Measurements from ENCODE around the gene MLIP.

The MLIP gene

DNA sequence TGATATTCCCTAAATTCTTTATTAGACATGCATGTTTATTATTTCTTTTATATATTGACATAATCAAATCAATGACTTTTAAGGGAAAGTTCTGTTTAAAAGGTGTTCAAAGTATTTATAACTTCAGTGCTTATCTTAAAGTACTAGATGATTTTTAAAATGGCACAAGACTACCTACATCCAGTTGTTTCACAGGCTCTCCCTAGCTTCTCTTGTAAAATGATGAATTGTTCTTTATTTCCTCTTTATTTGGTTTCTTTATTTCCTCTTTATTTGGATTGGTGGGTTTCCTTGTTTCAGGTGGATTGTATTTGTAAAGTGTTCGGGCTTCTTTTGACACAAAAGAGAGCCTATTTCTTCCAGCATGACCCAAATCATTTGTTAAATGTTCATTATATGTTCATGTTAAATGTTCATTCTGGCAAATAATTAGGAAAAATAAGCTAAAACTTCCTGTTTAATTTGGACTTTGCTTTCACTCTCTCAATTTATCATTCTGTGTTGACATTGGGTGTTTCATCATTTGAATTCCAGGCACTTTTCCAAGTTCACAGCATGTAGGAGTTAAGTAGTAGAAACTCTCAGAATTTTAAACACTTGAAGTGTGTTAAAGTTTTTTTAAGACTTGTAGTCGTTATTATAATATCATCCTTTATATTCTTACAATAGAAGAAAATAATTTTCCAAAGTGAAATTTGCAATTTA lies 24.6 kb downstream of the MLIP start:
- no peak for DNase-seq (ENCODE audit: low spot score)
- Histone ChIP-seq H3K27ac (no peak overlapping the region), H3K4me3 (no peak overlapping the region)
- TF ChIP-seq, protein P1, sequence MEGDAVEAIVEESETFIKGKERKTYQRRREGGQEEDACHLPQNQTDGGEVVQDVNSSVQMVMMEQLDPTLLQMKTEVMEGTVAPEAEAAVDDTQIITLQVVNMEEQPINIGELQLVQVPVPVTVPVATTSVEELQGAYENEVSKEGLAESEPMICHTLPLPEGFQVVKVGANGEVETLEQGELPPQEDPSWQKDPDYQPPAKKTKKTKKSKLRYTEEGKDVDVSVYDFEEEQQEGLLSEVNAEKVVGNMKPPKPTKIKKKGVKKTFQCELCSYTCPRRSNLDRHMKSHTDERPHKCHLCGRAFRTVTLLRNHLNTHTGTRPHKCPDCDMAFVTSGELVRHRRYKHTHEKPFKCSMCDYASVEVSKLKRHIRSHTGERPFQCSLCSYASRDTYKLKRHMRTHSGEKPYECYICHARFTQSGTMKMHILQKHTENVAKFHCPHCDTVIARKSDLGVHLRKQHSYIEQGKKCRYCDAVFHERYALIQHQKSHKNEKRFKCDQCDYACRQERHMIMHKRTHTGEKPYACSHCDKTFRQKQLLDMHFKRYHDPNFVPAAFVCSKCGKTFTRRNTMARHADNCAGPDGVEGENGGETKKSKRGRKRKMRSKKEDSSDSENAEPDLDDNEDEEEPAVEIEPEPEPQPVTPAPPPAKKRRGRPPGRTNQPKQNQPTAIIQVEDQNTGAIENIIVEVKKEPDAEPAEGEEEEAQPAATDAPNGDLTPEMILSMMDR (IDR thresholded peaks at IDR 0.05): no peak

DNA sequence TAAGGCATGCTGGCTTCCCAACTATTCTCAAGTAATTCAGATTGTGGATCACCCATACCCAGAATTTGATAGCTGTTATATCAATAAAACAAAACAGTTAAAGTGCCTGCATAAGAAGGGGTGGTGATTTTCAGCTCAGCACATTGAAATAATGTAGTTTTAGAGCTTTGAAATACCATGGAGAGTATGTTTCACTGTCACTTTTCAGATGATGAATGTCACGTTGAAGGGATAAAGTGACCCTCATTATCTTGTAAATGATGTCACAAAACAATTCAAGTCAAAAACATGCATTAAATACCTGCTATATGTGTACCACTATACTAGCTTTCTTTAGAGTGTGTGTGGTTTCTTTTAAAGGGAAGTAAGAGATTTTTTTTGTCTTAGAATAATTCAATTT lies 27.6 kb downstream of the MLIP start:
- Histone ChIP-seq H3K4me3 (no peak overlapping the region), H3K27ac (no peak overlapping the region)
- TF ChIP-seq, protein P1 (IDR thresholded peaks at IDR 0.05): no peak
- DNase-seq (ENCODE audit: low spot score): no peak

DNA sequence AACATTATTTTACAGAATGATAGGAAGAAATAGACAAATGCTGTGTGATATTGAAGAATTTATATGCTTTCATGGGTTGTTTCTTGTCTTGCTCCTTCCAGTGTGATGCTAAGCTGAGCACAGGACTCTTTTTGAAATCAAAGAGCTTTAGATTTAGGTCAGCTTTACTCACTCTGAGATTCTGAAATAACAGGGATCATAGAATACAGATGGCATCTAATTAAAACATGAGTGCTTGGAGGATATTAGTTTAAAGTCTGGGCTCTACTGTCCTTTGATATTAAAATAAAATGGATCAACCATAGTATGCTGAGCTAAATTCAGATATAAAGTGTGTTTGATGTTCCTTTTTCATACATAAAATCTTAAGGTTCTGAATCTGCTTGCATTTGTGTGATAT lies 29.6 kb downstream of the MLIP start:
- no peak for DNase-seq (ENCODE audit: low spot score)
- H3K27ac ChIP-seq: no peak overlapping the region
- TF ChIP-seq, protein P1 (IDR thresholded peaks at IDR 0.05): no peak
- no peak overlapping the region for H3K4me3 ChIP-seq

DNA sequence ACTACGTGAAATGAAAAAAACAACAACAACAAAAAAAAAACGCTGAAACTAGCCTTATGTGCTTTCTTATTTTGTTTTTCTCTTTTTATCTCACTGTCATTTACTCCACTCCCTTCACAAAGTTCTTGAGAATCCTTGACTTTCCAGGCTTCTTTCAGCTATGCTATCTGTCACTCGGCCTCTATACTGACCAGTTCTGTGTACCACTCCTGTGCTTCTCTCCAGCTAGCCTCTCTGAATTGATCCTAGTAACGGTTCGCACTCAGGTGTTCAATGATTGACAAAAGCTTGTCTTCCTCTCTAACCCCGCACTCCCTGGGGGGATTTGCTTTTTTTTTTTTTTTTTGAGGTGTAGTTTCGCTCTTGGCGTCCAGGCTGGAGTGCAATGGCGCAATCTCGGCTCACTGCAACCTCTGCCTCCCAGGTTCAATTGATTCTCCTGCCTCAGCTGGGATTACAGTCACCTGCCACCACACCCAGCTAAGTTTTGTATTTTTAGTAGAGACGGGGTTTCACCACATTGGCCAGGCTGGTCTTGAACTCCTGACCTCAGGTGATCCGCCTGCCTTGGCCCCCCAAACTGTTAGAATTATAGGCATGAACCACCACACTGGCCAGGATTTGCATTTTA lies 31.8 kb downstream of the MLIP start:
- Histone ChIP-seq H3K4me3 (no peak overlapping the region), H3K27ac (no peak overlapping the region)
- DNase-seq (ENCODE audit: low spot score): no peak
- TF ChIP-seq, protein P1 (IDR thresholded peaks at IDR 0.05): no peak

DNA sequence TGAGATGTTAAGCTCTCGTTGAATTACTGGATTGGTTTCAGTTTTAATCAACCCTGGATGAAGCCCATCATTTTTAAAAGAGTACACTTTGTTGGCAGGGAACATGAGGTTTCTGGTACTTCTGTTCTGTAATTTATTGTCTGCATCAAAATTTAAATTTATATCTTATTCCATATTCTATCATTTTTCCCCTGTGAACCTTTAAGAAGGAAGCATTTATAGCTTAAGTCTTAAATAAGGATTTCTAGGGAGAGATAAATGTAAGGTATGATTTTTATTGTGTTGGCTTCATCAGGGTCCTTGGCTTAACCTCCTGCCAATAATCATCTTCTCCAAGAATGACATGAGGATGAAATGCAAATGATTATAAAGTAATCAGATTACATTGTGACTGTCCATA lies 40.6 kb downstream of the MLIP start:
- no peak overlapping the region for H3K27ac ChIP-seq
- H3K4me3 ChIP-seq: no peak overlapping the region
- no peak for DNase-seq (ENCODE audit: low spot score)
- TF ChIP-seq, protein P1 (IDR thresholded peaks at IDR 0.05): no peak

DNA sequence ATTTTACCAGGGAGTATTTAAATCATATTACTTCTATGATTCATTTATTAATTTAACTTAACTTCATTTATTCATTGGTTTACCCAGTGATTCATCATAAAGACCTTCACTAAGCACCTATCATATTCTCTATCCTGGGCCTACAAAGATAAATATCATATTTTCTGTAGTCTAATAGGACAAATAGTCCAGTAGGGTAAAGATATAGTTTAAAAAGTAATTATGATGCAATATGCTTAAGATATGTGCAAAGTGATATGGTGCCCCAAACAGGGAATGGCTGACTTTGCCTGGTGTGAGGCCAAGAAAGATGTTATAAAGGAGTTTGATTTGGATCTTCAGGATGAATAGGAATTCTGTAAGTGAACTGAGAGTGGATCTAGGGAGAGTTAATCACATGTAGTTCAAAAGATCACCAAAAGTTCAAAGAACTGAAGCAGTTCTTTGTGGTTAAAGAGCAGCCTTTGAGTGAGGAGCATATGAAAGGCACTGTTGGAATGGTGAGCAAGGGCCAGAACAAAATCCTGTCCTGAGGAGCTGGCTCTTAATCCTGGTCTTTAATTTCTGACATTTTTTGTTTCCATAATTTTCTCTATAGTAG lies 45.5 kb downstream of the MLIP start:
- Histone ChIP-seq H3K27ac (no peak overlapping the region), H3K4me3 (no peak overlapping the region)
- DNase-seq (ENCODE audit: low spot score): no peak
- TF ChIP-seq, protein P1 (IDR thresholded peaks at IDR 0.05): no peak

DNA sequence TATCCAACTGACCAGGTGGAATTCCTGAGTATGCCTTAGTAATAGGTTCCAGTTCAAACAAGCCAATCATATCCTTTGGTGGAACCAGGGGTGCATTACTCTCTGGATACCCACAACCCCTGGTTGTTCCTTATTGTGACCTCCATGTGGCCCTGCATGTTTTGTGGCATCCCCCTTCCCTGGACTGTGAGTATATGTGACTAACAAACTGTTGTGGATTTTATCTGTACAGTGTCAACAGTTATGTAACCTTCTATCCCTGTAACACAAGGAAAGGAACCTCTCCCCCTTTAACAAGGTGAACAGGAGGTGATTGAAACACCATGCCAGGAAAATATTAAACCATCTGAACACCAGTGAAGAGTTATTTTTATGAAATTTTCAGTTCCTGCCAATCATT lies 46.2 kb downstream of the MLIP start:
- no peak for DNase-seq (ENCODE audit: low spot score)
- H3K4me3 ChIP-seq: no peak overlapping the region
- no peak overlapping the region for H3K27ac ChIP-seq
- TF ChIP-seq, protein P1 (IDR thresholded peaks at IDR 0.05): no peak
